AG04450 (cell line): ENCODE measurements around the gene LAMB3. TPM values are rescaled to one million over a fixed set of nuclear protein-coding genes. Genes with fewer than 3 reads are reported as not detected.

Source experiments
- CTCF ChIA-PET: fragments of 300-600, 350-600 bp; formaldehyde crosslinking; extraction: SDS; loops from one replicate; lab custom pipeline; 2022; ENCODE audit warnings: antibody characterized with exemption, inconsistent platforms; lab: Charles Lee
- POLR2A ChIA-PET: fragments of 350-600 bp; formaldehyde crosslinking; extraction: SDS; loops from one replicate; lab custom pipeline; 2021; ENCODE audit warnings: antibody characterized with exemption, inconsistent platforms; lab: Yijun Ruan, JAX
- DNase-seq: peaks from one replicate; pipeline ENCODE4 v3.0.0-alpha.2; 2011; ENCODE audit warnings: low read depth, low spot score
- H3K27ac ChIP-seq: one replicate; pipeline ENCODE4 v1.5.1; 2012; ENCODE audit warnings: low read depth, low read length, control low read depth
- H3K27me3 ChIP-seq: one replicate; pipeline ENCODE4 v1.6.0; 2012; ENCODE audit warnings: low read length; ENCODE audit not compliant: control insufficient read depth, insufficient read depth
- H3K4me3 ChIP-seq: 2 replicates; pipeline ENCODE4 v1.5.1; 2011; ENCODE audit warnings: mild to moderate bottlenecking, low read depth, low read length, control low read depth
- H3K9me3 ChIP-seq: 2 replicates; pipeline ENCODE4 v1.5.1; 2012; ENCODE audit warnings: low read length; ENCODE audit not compliant: control insufficient read depth, insufficient read depth
- polyA plus RNA-seq: library from polyadenylated mRNA; depleted of rRNA; stranded (reverse); fragments of >200 nt; gene quantifications from 2 replicates; pipeline ENCODE4 v1.2.3, GENCODE V29; 2011
- TF ChIP-seq, protein P1 (sequence below): IDR thresholded peaks from 2 replicates; pipeline ENCODE4 v1.5.1; 2011; ENCODE audit warnings: low read depth, low read length, control low read depth, inconsistent platforms

The LAMB3 gene
- polyA plus RNA-seq, 1 experiment = 2.6 TPM

DNA sequence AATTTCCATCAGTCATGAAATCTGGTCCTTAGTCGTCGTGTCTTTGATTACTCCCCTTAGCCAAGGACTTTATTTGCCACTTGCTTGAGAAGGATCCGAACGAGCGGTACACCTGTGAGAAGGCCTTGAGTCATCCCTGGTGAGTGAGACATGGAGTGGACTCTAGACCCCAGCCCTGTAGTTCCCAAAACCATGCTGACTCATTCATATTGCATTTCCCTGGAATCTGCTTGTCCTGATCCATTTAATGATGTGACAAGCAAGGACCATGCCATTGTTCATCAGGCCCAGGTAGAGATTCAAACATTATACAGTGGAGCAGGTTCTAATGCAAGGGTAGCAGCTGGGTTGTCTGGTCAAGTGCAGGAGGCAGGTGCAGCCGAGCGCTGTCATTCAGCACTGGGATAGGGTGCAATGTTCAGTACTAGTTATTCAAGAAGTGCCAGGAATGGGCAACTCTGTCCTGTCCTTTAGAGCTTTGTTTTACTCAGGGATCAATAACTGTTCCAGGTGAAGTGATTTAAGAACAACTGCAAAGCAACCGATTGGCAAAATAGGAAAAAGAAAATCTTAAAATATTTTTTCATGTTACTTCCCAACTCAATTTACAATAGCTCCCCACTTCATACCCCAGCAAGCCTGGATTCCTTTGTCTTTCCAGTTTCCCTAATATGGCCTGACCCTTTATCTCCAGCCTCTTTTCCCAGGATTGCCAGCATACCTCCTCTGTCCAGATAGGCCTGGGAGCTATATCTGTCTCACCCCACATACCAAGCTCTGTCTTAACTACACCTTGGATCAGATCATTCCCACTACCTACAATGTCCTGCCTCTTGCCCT, 42.2 kb downstream of the LAMB3 start:
- POLR2A ChIA-PET = no interaction called here

DNA sequence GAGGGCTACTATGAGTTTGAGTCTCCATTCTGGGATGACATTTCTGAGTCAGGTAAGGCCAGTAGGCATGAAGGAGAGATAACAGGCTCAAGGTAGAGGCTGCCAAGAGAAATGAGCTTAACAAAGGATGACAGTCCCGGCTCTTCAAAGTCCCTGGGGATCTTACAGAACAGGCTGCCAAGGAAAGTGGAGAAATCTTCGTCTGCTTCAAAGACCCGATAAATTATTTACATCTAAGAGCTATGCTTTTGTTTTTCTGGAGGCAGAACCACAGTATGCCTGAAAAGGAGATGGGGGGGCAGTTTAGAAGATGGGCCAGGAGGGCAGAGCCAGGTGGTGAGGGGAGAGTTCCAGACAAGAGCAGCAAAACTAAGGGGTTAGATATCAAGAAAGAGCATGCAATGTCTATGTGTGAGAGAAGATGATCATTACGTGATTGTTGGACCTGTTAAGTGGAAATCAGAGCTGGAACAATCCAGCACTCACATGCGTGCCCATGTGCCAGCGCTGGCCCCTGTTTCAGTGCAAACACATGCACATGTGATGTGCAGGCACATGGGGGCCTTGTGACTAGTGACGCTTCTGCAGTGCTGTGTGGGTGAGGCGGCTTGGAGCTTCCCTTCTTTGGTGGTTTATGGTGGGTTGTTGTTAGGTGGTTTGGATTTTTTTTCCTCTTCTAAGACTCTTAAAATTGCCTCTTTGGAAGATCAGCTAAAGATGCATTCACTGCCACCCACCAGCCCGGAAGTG, 43.0 kb downstream of the LAMB3 start:
- TF ChIP-seq, protein P1, sequence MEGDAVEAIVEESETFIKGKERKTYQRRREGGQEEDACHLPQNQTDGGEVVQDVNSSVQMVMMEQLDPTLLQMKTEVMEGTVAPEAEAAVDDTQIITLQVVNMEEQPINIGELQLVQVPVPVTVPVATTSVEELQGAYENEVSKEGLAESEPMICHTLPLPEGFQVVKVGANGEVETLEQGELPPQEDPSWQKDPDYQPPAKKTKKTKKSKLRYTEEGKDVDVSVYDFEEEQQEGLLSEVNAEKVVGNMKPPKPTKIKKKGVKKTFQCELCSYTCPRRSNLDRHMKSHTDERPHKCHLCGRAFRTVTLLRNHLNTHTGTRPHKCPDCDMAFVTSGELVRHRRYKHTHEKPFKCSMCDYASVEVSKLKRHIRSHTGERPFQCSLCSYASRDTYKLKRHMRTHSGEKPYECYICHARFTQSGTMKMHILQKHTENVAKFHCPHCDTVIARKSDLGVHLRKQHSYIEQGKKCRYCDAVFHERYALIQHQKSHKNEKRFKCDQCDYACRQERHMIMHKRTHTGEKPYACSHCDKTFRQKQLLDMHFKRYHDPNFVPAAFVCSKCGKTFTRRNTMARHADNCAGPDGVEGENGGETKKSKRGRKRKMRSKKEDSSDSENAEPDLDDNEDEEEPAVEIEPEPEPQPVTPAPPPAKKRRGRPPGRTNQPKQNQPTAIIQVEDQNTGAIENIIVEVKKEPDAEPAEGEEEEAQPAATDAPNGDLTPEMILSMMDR = no peak
- no peak for DNase-seq
- no peak overlapping the region for H3K27ac ChIP-seq
- H3K4me3 ChIP-seq = no peak overlapping the region
- POLR2A ChIA-PET = no interaction called here
- CTCF ChIA-PET = interaction anchor here (0.8 to 3.5 kb wide), 7 partner anchors 10 to 139 kb away, joined by 3 to 19 read pairs (median 4); no protein-coding TSS in a partner anchor
- H3K27me3 ChIP-seq = no peaks in the 10 kb centered on the region
- no peaks in the 10 kb centered on the region; the same call in 1 of the 2 replicates for H3K9me3 ChIP-seq

More for the DNA sequence above, 42.2 kb downstream of the LAMB3 start:
- Histone ChIP-seq H3K9me3 (no peaks in the 10 kb centered on the region; the same call in 1 of the 2 replicates), H3K4me3 (no peak overlapping the region), H3K27ac (no peak overlapping the region), H3K27me3 (no peaks in the 10 kb centered on the region)
- no peak for DNase-seq
- CTCF ChIA-PET = interaction anchor here (1.6 to 1.8 kb wide), 3 partner anchors 8 to 44 kb away, joined by 4 to 6 read pairs (median 4); no protein-coding TSS in a partner anchor
- TF ChIP-seq, protein P1 = no peak

DNA sequence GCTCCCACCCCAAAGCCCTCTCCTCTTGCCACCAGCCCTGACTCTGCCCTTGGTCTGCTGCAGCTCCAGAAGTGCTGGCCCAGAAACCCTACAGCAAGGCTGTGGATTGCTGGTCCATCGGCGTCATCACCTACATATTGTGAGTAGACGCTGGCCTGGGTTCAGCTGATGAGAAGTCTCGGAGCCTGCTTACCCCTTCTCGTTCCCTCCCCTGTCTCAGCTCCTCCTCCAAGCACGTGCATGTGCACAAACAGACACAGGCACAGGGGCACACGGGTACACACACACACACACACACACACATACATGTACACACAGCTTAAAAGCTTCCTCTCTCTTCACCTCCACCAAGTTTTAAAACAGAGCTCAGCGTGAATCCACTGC, 44.4 kb downstream of the LAMB3 start:
- Histone ChIP-seq H3K9me3 (no peaks in the 10 kb centered on the region; the same call in 1 of the 2 replicates), H3K27ac (no peak overlapping the region), H3K27me3 (no peaks in the 10 kb centered on the region), H3K4me3 (no peak overlapping the region)
- DNase-seq = no peak
- CTCF ChIA-PET = interaction anchor here (1.0 to 3.5 kb wide), 5 partner anchors 10 to 84 kb away, joined by 3 to 19 read pairs (median 4); no protein-coding TSS in a partner anchor
- TF ChIP-seq, protein P1 = no peak
- POLR2A ChIA-PET = no interaction called here

DNA sequence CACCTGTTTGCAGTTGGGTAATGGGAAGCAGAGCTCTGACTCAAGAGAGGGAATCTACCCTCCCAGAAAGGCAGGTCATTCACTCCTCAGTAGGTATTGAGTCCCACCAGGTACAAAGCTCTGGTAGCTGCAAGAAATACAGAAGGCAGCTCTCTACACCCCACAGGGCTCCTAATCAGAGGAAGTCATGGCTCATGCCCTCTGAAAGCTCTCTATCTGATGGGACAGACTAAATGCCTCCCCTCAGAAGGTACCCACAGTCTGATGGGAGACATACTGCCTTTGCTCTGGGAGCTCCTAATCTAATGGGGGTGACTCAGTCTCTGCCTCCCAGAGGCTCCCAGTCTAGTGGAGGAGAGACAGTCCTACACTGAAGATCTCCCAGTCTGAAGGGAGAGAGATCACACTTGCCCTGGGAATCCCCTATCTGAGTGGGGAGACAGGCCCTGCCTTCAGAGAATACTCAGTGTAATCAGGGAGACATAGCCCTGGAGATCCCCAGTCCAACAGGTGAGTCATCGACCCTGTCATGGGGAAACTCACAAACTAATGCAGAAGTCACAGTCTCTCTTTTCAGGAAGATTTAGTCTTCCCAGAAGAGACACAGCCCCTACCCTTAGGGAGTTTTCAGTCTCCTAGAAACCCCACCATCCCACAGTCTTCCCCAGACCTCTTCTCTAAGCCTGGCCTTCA, 45.0 kb downstream of the LAMB3 start:
- no peaks in the 10 kb centered on the region for H3K27me3 ChIP-seq
- H3K27ac ChIP-seq = no peak overlapping the region
- POLR2A ChIA-PET = interaction anchor here (0.7 kb wide), 1 partner anchor 1585 kb away, joined by 4 read pairs; no protein-coding TSS in a partner anchor
- no peak for DNase-seq
- TF ChIP-seq, protein P1 = no peak
- CTCF ChIA-PET = interaction anchor here (0.6 to 3.5 kb wide), 4 partner anchors 9 to 408 kb away, joined by 3 to 19 read pairs (median 3); no protein-coding TSS in a partner anchor
- no peaks in the 10 kb centered on the region; the same call in 1 of the 2 replicates for H3K9me3 ChIP-seq
- no peak overlapping the region for H3K4me3 ChIP-seq
